Mesenteric fat pad (tissue), 1 donor: Measurements from ENCODE around the gene LSM14A. TPM values are rescaled to one million over a fixed set of nuclear protein-coding genes. Genes with fewer than 3 reads are reported as not detected.
A peak's percentile ranks its signal among the peaks of the same experiment; 100 is the strongest.

Experiments used
- DNase-seq: peaks from one replicate; pipeline ENCODE4 v3.0.0-alpha.2; 2020; ENCODE audit warnings: low spot score
- total RNA-seq: library from RNA; stranded (reverse); fragmentation: NEBNext Ultra II Directional; extraction: Animal tissue kit (Norgen Biotek cat#: 25700); gene quantifications from one replicate; pipeline ENCODE4 v1.2.1, GENCODE V29; 2021
- donor health status: DM: yes; HTN: yes; CAD: no.

Gene LSM14A
- total RNA-seq, 1 donor from 2014 or later: 87.2 TPM

DNA sequence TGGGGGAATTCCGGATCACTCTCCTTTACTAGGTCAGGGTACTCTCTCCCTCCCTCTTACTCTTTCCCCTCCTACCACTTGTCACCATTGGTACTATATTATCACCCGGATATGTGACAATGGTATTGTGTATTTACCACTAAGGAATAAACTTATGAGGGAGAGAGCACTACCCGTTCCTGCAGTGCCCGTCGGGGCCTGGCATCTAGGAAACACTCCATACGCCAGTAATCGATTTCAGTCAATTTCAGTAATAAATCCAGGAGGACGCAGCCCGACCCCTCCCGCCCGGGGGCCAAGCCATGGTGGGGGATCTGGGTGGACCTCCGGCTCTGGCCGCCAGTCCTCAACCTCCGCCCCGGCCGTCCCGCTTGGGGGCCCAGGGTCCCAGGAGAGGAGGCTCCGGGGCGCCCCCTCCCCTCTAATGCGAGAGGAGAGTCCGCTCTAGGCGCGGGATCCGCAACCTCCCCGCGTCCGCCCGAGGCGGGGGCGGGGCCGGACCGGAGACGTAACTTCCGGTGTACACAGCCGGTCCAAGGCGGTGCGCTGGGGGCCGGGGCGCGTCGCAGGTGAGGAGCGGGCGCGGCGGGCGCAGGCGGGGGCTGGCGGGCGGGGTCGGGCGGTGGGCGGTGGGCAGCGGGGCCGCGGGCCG lies 81.9 kb downstream of the LSM14A start, which contains the start of gene GARRE1:
Gene GARRE1 (plus strand): TSS at position 509 of the 652 bp plus-strand sequence. CDS start 45,920 bp downstream, outside the sequence.
- DNase-seq: peak; percentile 95

DNA sequence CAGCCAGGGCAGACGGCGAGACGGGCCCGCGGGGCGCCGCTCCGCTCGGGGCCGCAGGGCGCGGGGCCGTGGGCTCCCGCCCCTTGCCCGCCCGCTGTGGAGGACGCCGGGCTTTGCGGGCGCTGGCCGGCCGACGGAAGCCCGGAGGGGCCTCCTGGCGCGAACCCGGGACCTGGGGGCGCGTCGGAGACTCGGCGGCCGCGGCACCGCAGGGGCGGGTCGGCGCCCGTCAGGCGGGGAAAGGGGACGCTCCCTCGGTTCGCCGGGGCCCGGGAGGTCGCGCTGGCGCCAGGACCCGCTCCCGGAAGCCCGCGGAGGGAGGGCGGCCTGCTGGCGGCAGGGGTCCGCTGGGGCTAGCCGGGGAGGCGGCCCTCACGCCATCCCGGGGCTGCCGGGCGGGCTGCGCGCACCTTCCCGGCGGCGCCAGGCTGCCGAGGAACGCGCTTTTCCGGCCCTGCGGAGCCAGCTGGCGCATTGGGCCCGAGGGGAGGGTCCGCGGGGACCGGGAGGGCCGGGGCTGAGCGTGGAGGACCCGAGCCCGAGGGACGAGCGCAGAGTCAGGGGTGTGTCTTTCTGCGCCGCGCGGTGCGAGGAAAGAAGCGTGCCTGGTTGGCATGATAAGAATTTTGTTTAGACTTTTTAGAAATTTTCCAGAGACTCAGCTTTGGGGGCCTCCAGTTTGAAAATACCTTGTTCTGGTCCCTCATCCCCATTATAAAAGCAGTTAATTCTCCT lies 82.6 kb downstream of the LSM14A start:
- DNase-seq: no peak

DNA sequence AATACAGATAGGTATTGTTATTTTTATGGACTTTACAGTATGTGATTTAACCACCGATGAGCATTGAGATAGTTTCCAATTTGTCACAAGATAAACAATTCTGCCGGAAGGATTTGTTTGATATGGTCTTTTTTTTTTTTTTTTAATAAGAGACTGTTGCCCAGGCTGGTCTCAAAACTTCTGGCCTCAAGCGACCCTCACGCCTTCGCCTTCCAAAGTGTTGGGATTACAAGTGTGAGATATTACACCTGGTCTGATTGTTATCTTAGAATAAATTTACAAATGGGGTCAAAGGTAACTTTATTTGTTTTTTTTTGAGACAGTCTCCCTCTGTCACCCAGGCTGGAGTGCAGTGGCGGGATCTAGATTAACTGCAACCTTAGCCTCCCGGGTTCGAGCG lies 83.2 kb downstream of the LSM14A start:
- DNase-seq: peak; percentile 6

DNA sequence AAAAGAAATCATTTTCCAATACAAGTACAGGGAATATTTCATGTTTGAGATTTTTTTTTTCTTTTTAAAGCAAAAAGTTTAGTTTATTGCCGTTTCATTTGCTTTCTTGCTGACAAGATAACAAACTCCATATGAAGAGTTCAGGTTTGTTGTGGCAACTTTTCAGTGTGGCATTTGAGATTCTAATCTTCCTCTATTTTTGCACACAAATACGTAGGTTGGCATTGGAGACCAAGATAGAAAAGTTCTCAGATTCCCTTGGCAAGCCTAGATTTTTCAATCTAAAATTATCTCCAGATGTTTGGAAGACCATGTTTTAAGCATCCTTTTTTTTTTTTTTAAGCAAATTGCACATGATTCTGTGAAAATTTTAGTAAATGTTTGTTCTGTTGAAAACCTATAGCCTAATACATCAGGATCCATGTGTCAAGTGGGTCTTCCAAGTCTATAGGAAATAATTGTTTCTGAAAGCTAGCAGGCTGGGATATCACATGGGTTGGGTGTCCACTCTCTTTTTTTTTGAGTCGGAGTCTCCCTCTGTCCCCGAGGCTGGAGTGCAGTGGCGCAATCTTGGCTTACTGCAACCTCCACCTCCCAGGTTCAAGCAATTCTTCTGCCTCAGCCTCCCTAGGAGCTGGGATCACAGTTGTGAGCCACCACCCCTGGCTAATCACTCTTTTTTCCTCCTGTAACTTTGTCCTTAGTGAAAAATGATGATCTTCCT lies 84.7 kb downstream of the LSM14A start:
- DNase-seq: no peak

DNA sequence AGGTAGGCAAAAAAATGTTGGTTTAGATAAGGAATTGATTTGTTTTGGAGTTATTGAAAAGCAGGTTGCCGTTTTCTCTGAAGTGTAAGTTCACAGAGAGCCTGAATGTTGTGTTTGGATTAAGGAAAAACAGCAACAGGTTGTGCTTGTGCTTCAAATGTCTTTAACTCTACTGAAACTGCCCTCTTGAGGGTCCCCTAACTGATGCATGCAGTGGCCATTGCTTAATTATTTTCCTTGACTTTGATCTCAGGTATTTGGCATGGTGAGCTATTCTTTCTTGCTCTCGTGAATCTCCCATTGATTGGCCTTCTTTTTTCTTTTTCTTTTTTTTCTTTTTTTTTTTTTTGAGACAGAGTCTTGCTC lies 85.2 kb downstream of the LSM14A start:
- DNase-seq: no peak

DNA sequence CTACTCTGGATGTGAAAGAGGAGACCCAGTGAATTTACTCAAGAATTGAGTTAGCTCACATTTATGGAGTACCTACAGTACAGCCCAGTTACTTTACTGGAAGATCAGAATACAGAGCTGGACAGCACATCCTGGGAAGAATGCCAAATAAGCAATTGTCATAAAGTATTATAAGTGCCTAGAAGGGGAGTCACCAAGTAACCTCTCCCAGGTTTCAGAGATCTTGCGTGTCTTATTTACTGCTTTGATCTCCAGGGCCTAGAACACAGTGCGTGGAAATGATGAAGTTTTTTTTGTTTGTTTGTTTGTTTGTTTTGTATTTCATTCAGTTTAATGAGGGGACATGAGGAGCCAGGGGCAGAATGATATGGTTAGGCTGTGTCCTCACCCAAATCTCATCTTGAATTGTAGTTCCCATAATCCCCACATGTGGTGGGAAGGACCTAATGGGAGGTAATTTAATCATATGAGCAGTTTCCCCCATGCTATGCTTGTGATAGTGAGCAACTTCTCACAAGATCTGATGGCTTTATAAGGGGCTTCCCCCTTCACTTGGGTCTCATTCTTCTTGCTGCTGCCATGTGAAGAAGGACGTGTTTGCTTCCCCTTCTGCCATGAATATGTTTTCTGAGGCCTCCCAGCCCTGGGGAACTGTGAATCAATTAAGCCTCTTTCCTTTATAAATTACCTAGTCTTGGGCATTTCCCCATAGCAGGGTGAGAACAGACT lies 87.2 kb downstream of the LSM14A start:
- DNase-seq: no peak

DNA sequence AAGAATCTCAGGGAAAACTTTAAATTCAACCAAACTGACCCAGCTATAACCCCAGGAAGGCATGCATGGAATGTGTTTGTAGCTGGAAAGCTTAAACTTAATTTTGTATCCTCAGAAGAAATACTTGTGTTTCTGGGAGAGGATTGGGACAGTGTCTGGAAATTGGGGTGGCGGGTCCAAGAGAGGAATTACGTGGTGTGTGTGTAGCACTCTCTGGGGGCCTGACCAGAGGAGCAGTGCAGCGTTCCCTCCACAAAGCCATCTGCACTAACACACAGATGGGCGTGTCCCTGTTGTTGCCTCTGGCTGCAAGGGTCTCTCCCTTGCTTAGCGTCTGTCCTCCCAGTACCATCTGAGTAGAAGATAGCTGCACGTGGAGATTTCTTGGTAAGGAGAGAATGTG lies 88.5 kb downstream of the LSM14A start:
- DNase-seq: no peak

DNA sequence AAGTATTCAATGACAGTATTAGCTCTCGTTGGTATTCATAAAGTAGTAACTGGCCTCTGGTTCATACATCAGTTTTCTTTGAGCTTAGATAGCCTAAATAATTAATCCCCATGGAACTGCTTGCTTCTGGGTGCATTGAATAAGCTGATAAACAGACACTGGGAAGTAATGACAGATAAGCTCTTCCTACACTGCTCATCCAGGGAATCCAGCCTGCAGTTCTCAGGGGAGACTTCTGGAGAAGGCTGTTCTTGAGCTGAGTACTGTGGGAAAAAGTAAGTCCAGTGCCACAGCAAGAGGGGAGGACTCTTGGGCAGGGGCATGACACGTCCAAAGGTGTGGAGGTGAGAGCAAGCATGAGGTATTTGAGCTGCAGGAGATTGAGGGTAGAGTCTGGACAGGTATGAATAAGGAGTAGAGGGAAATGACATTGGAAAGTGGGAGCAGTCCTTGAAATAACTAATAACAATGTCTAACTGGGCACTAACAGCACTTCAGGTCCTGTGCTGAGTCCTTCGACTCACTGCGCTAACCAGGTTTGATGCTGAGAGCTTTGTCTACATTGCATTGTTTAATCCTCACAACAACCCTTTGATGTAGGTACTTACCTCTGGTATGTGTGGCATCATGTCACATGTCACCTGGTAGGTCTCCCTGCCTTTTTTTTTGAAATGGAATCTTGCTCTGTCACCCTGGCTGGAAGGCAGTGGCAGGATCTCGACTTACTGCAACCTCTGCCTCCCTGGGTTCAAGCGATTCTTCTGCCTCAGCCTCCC lies 89.2 kb downstream of the LSM14A start:
- DNase-seq: no peak

DNA sequence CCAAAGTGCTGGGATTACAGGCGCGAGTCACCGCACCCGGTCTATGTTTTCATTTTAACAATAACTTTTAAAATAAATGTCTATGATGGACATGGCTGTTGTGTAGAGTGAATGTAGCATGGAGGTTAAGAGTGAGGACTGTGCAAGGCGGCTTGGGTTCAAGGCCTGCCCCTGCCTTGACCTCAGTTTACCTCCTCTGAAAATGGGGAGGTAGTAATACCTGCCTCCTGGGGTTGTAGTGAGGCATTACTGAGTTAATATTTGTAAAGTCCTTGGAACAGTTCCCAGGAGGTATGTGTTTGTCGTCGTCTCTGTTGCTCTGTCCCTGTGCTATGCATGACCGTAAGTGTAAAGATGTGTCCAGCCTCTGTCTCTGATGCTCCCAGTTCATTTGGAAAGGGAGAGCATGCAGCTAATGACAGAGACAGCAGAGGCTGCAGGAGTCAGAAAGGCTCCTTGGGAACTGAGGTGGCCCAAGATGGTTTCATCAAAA lies 91.5 kb downstream of the LSM14A start:
- no peak for DNase-seq

DNA sequence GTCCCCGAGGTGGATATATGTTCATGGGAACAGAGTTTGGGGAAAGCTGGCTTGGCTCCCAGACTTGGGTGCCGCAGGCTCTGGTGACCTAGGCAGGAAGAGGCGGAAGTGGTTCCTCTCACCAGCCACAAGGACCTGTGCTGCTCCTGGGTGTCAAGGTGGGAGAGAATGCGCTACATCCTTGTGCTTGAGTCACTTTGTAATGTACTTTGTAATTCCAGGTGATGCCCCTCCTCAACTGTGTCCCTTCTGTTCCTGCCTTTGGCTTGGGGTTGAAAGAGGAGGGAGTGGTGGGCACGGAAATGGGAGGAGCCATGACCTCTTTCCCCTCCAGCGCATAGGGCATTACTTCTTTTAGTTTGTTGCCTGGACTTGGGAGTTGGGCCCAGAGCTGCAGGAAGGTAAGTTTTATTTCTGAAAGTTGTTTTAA lies 92.9 kb downstream of the LSM14A start:
- DNase-seq: no peak

DNA sequence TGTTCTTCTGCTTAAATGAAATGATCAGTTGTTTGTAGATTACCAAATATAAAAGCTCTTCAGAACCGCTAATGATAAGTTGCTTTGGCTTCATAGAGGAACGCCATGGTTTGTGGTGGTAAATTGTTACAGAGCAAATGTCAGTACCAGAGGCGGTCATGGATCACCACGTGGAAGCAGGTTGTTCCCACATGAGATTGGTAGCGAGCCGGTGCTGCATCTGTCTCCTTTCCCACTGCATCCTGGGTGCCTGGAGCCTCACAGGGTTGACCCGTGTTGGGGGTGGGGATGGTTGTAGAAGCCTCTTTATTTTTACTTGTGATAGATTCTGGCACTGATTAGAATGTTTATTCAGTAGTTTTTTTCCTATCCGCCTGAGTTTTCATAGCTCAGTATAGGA lies 96.8 kb downstream of the LSM14A start:
- no peak for DNase-seq

DNA sequence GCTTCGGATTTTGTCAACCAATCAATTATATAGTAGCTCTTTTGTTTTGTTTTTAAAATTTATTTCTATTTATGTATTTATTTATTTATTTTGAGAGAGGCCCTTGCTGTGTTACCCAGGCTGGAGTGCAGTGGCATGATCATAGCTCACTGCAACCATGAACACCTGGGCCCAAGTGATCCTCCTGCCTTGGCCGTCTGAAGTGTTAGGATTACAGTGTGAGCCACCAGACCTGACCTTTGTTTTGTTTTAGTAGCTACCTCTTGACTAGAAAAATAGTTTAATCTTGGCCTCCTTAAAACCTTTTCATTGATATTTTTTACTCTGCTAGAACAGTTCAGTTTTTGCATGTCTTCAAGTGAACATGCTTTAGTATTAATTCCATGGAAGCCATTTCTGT lies 97.2 kb downstream of the LSM14A start:
- no peak for DNase-seq

DNA sequence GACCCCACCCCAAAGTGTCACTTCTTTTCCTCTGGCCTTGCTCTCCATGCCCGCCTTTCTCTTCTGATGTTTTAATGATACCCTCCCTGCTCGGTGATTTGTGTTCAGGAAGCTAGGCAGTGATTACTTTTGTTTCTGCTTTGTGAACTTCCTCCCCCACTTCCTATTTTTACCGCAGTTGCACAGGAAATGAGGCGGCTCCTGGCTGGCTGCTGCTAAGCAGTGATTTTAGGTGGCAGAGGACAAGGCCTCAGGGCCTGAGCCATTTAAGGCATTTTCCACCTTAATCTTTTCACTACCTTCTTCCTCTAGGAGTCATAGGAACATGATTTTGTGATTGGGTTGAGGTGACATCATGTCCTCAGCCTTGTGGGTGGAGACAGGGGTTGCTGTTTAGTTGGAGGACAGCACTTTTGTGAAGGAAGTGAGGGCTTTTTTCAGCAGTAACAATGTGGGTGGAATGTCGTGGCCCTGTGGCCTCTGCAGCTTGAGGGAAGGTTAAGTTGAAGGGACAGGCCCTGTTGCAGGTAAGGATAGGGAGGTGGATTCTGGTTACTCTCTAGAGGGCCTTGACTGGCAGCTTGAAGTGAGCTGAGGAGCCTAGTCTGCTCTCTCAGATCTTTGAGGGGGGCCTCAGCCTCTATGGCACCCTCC lies 97.8 kb downstream of the LSM14A start:
- no peak for DNase-seq

DNA sequence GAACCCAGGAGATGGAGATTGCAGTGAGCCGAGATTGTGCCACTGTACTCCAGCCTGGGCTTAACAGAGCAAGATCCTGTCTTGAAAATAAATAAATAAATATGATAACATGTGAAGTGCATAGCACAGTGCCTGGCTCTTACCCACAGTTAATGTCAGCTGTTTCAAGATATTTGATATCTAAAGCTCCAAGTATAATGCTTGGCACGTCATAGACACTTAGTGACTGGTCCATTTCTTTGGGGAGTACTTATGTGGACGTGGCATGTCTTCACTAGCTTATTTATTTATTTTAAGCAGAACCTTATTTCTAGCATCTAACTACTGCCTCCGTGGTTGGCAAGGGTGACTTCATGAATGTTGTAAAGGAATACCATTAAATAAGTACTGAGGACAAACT lies 100.8 kb downstream of the LSM14A start:
- DNase-seq: no peak

DNA sequence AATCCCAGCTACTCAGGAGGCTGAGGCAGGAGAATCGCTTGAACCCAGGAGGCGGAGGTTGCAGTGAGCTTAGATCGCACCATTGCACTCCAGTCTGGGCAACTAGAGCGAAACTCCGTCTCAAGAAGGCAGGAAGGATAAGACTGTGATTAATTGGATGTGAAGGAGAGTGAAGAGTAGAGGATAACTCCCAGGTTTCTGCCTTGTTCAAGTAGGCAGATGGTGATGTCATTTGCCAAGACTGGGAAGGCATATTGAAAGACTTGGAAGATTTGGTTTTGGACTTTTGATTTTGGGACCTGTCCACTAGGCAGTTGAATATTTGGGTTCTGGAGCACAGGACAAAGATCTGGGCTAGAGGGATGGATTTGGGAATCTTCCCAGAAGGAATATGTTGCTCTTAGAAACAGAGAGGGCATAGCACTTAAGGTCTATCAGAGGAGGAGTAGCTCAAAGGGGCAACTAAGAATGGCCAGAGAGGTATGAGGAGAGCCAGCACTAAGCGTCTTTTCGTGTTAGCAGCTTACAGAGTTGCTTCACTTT lies 102.1 kb downstream of the LSM14A start:
- no peak for DNase-seq

DNA sequence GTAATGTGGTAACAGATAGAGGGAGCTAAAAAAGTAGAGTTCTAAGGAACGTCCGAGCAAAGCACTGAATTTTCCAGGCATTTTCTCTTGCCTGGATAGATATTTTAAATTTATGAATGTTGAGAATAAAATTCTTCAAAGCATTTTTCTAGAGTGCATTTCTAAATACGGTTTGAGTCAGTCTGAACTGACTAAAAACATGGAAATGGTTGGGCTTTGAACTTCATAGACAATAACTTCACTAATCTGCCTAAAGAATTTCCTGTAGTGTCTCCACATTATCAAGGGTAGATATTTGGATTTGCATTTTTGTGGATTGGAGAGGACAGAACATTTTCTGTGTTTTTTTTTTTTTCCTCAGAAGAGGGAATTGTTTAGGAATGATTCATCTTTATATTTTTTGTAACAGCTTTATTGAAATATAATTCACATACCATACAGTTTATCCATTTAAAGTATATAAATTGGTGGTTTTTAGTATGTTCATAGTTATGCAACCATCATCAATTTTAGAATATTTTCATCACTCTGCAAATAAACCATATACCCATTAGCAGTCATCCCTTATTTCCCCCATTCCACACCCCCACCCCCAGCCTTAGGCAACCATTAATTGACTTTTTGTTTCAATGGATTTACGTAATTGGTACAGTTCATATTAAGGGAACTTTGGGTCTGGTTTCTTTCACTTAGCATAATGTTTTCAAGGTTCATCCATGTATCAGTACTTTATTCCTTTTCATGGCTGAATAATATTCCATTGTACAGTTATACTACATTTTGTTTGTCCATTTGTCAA lies 102.7 kb downstream of the LSM14A start:
- no peak for DNase-seq

DNA sequence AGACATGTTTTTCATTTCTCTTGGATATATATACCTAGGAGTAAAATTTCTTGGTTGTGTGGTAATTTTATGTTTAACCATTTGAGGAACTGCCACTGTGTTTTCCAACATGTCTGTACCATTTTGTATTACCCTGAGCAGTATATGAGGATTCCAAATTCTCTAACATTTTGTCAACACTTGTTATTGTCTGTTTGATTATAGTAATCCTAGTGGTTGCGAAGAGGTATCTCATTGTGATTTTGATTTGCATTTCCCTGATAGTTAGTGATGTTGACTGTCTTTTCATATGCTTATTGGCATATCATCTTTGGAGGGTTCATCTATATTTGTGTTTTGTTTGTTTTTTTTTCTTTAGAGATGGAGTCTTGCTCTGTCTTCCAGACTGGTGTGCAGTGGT lies 103.4 kb downstream of the LSM14A start:
- no peak for DNase-seq

DNA sequence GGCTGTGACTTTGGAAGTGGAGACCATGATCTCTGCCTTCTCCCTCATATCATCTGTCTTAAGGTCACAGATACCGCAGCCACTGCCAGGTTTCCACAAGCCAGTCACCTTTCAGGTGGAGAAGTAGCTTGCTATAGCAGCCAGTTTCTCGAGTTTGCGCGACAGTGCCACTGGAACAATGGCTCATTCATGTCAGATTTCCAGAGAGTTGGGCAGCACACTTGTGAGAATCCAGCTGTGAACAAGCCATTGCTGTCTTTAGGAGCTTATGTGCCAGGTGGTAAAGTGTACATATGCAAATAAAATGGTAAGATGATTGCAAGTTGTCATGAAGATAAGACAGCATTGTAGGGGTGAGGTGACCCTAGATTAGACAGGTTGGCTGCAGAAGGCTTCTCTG lies 104.3 kb downstream of the LSM14A start:
- DNase-seq: no peak

DNA sequence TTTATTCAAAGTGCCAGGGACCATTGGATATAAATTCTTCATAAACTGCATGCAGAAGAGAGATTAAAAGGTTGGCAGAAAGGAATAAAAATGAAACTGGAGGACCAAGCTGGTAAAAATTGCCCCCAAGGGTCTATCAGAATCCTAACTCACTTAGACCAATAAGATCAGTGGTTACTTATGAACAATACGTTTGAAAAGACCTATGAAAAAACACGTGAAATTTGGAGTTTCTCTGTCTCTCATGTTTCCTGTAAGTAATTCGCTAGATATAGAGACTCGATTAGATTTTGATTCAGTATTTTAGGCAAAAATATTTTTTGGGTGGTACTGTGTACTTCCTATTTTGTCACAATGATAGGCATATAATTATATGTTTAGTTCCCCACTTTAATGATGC lies 104.9 kb downstream of the LSM14A start:
- DNase-seq: no peak
